G401.6 (cell line): ENCODE measurements around the gene DPH5.

Experiments used
- FAIRE-seq: peaks from 2 replicates; lab custom pipeline; 2012; peaks lifted over from hg19 to GRCh38; lab: Jason Lieb, UNC

Gene DPH5

GRCh38 chr1:100941580-100942216 lies 83.9 kb downstream of the DPH5 start:
- no peak for FAIRE-seq

- no peak for FAIRE-seq
Observed at GRCh38 chr1:100941098-100941527, 84.5 kb downstream of the DPH5 start.
